Endometrial microvascular endothelial cells (primary cell): ENCODE results near the gene RMND5B. TPM values are rescaled to one million over a fixed set of nuclear protein-coding genes. Genes with fewer than 3 reads are reported as not detected.
"Not testable (repeated sequence)": the region's sequence is repeated elsewhere in the genome, so short reads cannot be mapped to it uniquely, and the experiment has no call there.

ENCODE experiments used
- in situ Hi-C: cut with HindIII; loops from 2 replicates; pipeline ENCODE4 v1.10.0; 2017; ENCODE audit warnings: low sequenced_read_pairs, low pct_unique_long_range_greater_than_20kb; ENCODE audit errors: inconsistent ontology term
- total RNA-seq: library from RNA; depleted of rRNA; stranded (reverse); fragments of >200 nt; gene quantifications from one replicate; pipeline ENCODE4 v1.2.3, GENCODE V29; 2015; ENCODE audit errors: inconsistent ontology term

RMND5B gene
- total RNA-seq, 1 donor from 2014 or later, result 21.2 TPM

GRCh38 chr5:178193251-178193809 is 62.5 kb downstream of the RMND5B start:
- in situ Hi-C loops, result no loop called here

- in situ Hi-C loops, result no loop called here
These were observed 63.2 kb downstream of the RMND5B start for GRCh38 chr5:178194026-178194425.

- in situ Hi-C loops, result no loop called here
These were observed 65.5 kb downstream of the RMND5B start for GRCh38 chr5:178196281-178196812.

GRCh38 chr5:178196986-178197385 is 66.2 kb downstream of the RMND5B start:
- in situ Hi-C loops, result no loop called here

GRCh38 chr5:178198151-178198550 is 67.3 kb downstream of the RMND5B start:
- in situ Hi-C loops, result not testable (repeated sequence)

- in situ Hi-C loops, result no loop called here
These were observed 67.9 kb downstream of the RMND5B start for GRCh38 chr5:178198706-178199105.

- in situ Hi-C loops, result no loop called here
These were observed 69.0 kb downstream of the RMND5B start for GRCh38 chr5:178199581-178200434.

Other genes with a start within 250 kb of the RMND5B start
- not detected for gene PROP1, start 134.8 kb upstream of the RMND5B start, total RNA-seq
- 11.2 TPM for gene N4BP3, start 17.5 kb upstream of the RMND5B start, total RNA-seq
- gene NHP2, start 22.9 kb downstream of the RMND5B start, total RNA-seq, result 813 TPM
- not detected for gene GMCL2, start 56.4 kb downstream of the RMND5B start, total RNA-seq
- gene HNRNPAB, start 73.5 kb downstream of the RMND5B start, total RNA-seq, result 169 TPM
- 23.1 TPM for gene PHYKPL, start 101.8 kb downstream of the RMND5B start, total RNA-seq